ENCODE results near the gene MYL7.
"Not testable (repeated sequence)": the region's sequence is repeated elsewhere in the genome, so short reads cannot be mapped to it uniquely, and the experiment has no call there.

The MYL7 gene

DNA sequence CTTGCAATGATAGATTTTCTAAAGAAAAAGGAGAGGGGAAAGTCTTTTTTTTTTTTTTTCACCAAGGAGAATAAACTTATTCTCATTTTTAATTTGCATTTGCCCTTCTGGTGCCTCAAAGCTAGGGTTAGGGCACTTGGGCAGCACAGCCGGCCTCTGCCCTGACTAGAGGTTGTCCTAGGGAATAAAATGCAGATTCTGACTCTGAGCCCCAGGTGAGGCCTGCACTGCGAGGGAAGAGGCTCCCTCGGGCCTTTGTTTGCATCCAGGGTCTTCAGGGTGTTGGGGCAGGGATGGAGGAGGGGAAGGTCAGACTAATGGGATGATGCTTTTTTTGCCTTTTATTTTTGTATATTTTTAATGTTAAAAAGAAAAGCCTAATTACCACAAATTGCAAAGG lies 7.8 kb downstream of the MYL7 start:
- TF ChIP-seq, protein P1, sequence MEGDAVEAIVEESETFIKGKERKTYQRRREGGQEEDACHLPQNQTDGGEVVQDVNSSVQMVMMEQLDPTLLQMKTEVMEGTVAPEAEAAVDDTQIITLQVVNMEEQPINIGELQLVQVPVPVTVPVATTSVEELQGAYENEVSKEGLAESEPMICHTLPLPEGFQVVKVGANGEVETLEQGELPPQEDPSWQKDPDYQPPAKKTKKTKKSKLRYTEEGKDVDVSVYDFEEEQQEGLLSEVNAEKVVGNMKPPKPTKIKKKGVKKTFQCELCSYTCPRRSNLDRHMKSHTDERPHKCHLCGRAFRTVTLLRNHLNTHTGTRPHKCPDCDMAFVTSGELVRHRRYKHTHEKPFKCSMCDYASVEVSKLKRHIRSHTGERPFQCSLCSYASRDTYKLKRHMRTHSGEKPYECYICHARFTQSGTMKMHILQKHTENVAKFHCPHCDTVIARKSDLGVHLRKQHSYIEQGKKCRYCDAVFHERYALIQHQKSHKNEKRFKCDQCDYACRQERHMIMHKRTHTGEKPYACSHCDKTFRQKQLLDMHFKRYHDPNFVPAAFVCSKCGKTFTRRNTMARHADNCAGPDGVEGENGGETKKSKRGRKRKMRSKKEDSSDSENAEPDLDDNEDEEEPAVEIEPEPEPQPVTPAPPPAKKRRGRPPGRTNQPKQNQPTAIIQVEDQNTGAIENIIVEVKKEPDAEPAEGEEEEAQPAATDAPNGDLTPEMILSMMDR (IDR thresholded peaks at IDR 0.05; ENCODE audit: low read depth, low read length), result no peak
- no peak for DNase-seq (ENCODE audit: extremely low read depth, low read depth)

DNA sequence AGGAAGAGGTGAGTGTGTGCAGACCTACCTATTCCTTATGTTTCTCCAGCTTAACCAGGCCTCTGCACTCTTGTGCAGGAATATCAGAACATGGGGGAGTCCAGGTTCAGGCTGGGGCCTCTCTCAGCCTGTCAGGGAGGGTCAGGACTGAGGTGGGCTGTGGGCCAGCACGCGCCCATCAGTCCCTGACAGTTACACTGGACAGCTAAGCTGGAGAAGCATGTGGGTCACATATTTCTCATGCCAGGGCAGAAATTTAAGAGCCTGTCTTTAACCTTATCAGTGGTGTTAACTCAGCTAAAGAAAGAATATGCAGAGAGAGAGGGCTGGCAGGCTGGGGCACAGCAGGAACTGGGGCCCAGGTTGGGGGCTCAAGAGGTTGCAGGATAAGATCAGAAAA lies 9.1 kb downstream of the MYL7 start:
- TF ChIP-seq, protein P1 (IDR thresholded peaks at IDR 0.05; ENCODE audit: low read depth, low read length), result no peak
- DNase-seq (ENCODE audit: extremely low read depth, low read depth), result no peak

DNA sequence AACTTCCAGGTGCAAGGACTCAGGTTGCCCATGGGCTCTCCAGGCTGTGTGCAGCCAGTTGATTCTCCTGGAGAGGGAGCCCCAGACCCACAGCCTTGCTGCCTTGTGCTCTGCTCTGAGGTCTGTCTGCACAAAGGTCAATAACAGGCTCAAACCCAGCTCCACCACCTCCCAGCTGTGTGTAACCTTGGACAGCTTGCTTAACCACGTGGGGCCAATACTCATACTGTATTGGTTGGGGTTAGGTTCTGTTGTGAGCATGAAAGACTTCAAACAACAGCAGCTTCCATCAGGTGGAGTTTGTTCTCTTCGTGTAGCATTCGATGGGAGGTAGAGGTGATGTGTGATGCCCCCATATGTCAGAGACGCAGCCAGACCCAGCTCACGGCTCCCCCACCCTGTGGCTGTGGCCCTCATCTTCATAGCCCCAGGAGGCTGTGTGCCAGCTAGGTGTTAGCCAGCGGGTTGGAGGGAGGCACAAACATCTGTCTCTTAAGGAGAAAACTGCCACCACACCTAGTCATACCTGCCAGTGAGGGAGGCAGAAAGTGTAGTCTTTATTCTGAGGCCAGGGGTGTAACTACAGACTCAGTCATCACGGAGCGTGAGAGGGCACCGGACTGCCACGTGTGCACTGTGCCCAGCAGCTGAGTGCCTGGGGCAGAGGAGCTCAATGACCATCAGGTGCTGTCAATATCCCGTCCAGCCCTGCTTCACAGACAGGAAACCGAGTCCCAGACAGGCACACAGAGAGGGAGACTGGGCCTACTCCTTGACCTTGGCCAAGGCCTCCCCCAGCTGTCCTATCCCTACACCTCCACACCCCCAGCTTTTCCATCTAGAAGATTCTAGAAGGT lies 9.7 kb downstream of the MYL7 start:
- TF ChIP-seq, protein P1 (IDR thresholded peaks at IDR 0.05; ENCODE audit: low read depth, low read length), result peak; percentile 37

DNA sequence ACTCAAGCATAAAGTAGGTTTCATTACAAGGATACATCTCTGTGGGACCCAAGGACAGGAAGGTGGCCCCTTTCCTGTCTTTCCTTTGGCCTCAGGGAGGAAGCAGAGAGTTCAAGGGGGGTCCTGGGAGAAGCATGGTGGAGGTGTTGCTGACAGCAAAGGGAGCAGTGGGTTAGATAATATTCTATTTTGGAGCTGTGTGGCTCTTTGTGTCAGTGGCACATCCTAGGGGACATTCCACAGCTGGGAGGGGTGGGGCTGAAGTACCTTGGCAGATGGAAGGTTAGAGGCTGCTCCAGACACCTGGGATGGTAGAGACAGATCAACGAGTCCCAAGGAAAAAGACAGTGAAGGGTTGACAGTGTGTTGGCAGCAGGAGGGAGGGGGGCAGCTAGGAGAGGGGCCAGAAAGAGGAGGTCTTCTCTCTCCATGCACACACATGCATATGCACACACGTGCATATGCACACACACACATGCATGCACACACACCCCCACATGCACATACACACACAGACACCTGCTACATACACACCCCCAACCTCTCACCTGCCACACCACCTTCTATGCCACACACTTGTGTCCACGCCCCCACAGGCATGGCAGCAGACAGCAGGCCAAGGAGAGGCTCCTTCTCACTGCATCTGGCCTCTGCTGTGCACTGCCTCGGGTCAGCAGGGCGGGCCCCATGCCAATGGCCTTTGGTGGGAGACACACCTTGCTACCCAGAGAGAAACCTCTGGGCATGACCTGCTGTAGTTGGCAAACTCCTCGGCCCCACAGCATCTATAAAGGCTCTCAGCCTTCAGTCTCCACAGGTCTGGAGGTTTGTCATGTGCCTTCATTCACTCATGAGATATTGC lies 12.2 kb downstream of the MYL7 start:
- TF ChIP-seq, protein P1 (IDR thresholded peaks at IDR 0.05; ENCODE audit: low read depth, low read length), result no peak
- no peak for DNase-seq (ENCODE audit: extremely low read depth, low read depth)

More for the DNA sequence above, 9.7 kb downstream of the MYL7 start:
- no peak for DNase-seq (ENCODE audit: extremely low read depth, low read depth)

DNA sequence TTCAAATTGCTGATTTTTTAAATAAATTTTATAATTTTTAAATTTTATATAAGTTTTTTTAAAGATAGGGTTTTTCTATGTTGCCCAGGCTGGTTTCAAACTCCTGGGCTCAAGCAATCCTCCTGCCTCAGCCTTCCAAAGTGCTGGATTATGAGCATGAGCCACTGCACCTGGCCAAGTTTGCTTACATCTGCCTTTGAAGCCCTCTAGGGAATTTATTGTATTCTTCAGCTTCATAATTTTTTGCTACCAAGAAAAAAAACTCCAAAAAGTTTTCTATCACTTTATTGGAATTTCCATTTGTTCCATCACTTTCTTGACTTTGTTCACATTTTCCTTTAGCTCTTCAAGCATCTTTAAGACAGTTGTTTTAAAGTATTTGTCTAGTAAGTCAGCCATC lies 14.0 kb downstream of the MYL7 start:
- TF ChIP-seq, protein P1 (IDR thresholded peaks at IDR 0.05; ENCODE audit: low read depth, low read length), result no peak
- DNase-seq (ENCODE audit: extremely low read depth, low read depth), result no peak

DNA sequence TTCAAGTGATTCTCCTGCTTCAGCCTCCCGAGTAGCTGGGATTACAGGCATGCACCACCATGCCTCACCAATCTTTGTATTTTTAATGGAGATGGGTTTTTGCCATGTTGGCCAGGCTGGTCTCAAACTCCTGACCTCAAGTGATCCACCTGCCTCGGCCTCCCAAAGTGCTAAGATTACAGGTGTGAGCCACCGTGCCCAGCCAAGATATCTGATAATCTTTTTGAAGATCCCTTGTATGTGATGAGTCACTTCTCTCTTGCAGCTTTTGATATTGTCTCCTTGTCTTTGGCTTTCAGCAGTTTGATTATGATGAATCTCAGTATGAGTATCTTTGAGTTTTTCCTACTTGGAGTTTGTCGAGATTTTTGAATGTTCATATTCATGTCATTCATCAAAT lies 14.6 kb downstream of the MYL7 start:
- not testable (repeated sequence) for DNase-seq (ENCODE audit: extremely low read depth, low read depth)

DNA sequence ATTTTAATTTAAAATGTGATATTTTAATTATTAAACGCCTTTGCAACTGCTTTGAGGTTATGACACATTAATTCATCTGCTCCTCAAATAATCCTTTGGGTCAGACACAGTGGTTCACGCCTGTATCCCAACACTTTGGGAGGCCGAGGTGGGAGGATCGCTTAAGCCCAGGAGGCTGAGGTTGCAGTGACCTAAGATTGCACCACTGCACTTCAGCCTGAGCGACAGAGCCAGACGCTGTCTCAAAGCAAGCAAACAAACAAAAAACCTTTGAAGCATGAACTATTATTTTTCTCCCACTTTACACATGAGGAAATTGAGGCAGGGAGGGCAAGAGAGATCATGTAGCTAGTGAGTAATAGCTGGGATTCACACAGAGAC lies 16.3 kb downstream of the MYL7 start:
- no peak for DNase-seq (ENCODE audit: extremely low read depth, low read depth)
- TF ChIP-seq, protein P1 (IDR thresholded peaks at IDR 0.05; ENCODE audit: low read depth, low read length), result no peak

Data from AG09319 (cell line).